Activated naive CD4-positive, alpha-beta T cell treated with anti-CD3 and anti-CD28 coated beads, Interleukin-2, amount 10 ng/mL, durations not matched to agents 7 days and 5 days (primary cell): ENCODE results near the gene EMILIN3.

Source experiments
- CTCF ChIA-PET: fragments of 350-600 bp; sonication (Branson Sonifier 250); formaldehyde crosslinking; loops from one replicate; lab custom pipeline; 2021; ENCODE audit warnings: antibody characterized with exemption; lab: Charles Lee
- DNase-seq: peaks from one replicate; pipeline ENCODE4 v3.0.0-alpha.2; 2020
- H3K27ac Mint-ChIP-seq: one replicate; pipeline ENCODE4 v1.8.0; 2021; ENCODE audit warnings: mild to moderate bottlenecking, moderate library complexity, mixed read lengths
- H3K27me3 Mint-ChIP-seq: one replicate; pipeline ENCODE4 v1.8.0; 2021; ENCODE audit warnings: mild to moderate bottlenecking, mixed read lengths
- H3K36me3 Mint-ChIP-seq: one replicate; pipeline ENCODE4 v1.8.0; 2021; ENCODE audit warnings: mixed read lengths
- H3K4me1 Mint-ChIP-seq: one replicate; pipeline ENCODE4 v1.8.0; 2021; ENCODE audit warnings: mixed read lengths
- H3K4me3 Mint-ChIP-seq: one replicate; pipeline ENCODE4 v1.8.0; 2021; ENCODE audit warnings: mild to moderate bottlenecking, moderate library complexity, mixed read lengths
- H3K9me3 Mint-ChIP-seq: one replicate; pipeline ENCODE4 v1.8.0; 2021; ENCODE audit warnings: mixed read lengths

Gene EMILIN3

GRCh38 chr20:41352106-41352505 is 14.5 kb downstream of the EMILIN3 start:
- H3K27me3 Mint-ChIP-seq: peaks cover 8% of the 10 kb centered on the region
- no peaks in the 10 kb centered on the region for H3K36me3 Mint-ChIP-seq
- H3K4me1 Mint-ChIP-seq: no peaks in the 10 kb centered on the region
- CTCF ChIA-PET: interaction anchor here (0.6 kb wide), 1 partner anchor 383 kb away, joined by 3 read pairs; no protein-coding TSS in a partner anchor
- no peak for DNase-seq
- H3K9me3 Mint-ChIP-seq: no peaks in the 10 kb centered on the region
- H3K4me3 Mint-ChIP-seq: no peak overlapping the region
- no peak overlapping the region for H3K27ac Mint-ChIP-seq

GRCh38 chr20:41350408-41350962 is 16.1 kb downstream of the EMILIN3 start:
- Mint-ChIP-seq H3K4me3 (no peak overlapping the region), H3K36me3 (no peaks in the 10 kb centered on the region), H3K9me3 (no peaks in the 10 kb centered on the region), H3K4me1 (no peaks in the 10 kb centered on the region), H3K27me3 (peaks cover 8% of the 10 kb centered on the region), H3K27ac (no peak overlapping the region)
- CTCF ChIA-PET: interaction anchor here (0.5 kb wide), 1 partner anchor 12 kb away, joined by 3 read pairs; no protein-coding TSS in a partner anchor
- DNase-seq: no peak

DNA sequence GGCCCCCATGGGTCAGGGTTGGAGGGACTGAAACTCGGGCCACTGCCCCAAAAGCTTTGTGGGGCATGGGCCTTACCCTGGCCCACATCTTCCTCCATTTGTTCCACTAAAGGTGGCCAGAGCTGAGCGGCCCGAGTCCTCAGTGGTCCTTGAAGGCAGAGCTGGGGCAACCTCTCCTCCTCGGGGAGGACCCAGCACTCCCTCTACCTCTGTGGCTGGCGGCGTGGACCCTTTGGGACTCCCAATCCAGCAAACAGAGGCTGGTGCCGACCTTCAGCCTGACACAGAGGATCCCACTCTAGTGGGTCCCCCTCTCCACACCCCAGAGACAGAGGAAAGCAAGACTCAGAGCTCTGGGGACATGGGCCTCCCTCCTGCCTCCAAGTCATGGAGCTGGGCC is 16.7 kb downstream of the EMILIN3 start:
- Mint-ChIP-seq H3K4me1 (no peaks in the 10 kb centered on the region), H3K9me3 (no peaks in the 10 kb centered on the region), H3K36me3 (no peaks in the 10 kb centered on the region), H3K4me3 (no peak overlapping the region), H3K27ac (no peak overlapping the region), H3K27me3 (peaks cover 8% of the 10 kb centered on the region)
- no peak for DNase-seq
- CTCF ChIA-PET: interaction anchor here (0.5 kb wide), 1 partner anchor 12 kb away, joined by 3 read pairs; no protein-coding TSS in a partner anchor

- Mint-ChIP-seq H3K4me1 (no peaks in the 10 kb centered on the region), H3K4me3 (no peak overlapping the region), H3K27ac (no peak overlapping the region), H3K27me3 (peaks cover 8% of the 10 kb centered on the region), H3K9me3 (no peaks in the 10 kb centered on the region), H3K36me3 (no peaks in the 10 kb centered on the region)
- CTCF ChIA-PET: no interaction called here
- DNase-seq: no peak
Measured at GRCh38 chr20:41349266-41349665, 17.4 kb downstream of the EMILIN3 start.

GRCh38 chr20:41348430-41349172 is 18.0 kb downstream of the EMILIN3 start:
- no peaks in the 10 kb centered on the region for H3K36me3 Mint-ChIP-seq
- no peak overlapping the region for H3K4me3 Mint-ChIP-seq
- H3K9me3 Mint-ChIP-seq: no peaks in the 10 kb centered on the region
- CTCF ChIA-PET: interaction anchor here (1.1 kb wide), 1 partner anchor 253 kb away, joined by 3 read pairs; no protein-coding TSS in a partner anchor
- H3K27me3 Mint-ChIP-seq: peaks cover 8% of the 10 kb centered on the region
- DNase-seq: no peak
- H3K4me1 Mint-ChIP-seq: no peaks in the 10 kb centered on the region
- H3K27ac Mint-ChIP-seq: no peak overlapping the region

- Mint-ChIP-seq H3K27me3 (peaks cover 8% of the 10 kb centered on the region), H3K9me3 (no peaks in the 10 kb centered on the region), H3K4me3 (no peak overlapping the region), H3K36me3 (no peaks in the 10 kb centered on the region), H3K4me1 (no peaks in the 10 kb centered on the region), H3K27ac (no peak overlapping the region)
- CTCF ChIA-PET: interaction anchor here (1.1 kb wide), 1 partner anchor 252 kb away, joined by 3 read pairs; no protein-coding TSS in a partner anchor
- no peak for DNase-seq
Measured at GRCh38 chr20:41347523-41348429, 18.8 kb downstream of the EMILIN3 start.

- Mint-ChIP-seq H3K4me3 (no peak overlapping the region), H3K27ac (no peak overlapping the region), H3K9me3 (no peaks in the 10 kb centered on the region), H3K4me1 (no peaks in the 10 kb centered on the region), H3K27me3 (peaks cover 12% of the 10 kb centered on the region), H3K36me3 (no peaks in the 10 kb centered on the region)
- CTCF ChIA-PET: no interaction called here
- DNase-seq: no peak
Measured at GRCh38 chr20:41345729-41346067, 20.9 kb downstream of the EMILIN3 start.

GRCh38 chr20:41344938-41345728 is 21.5 kb downstream of the EMILIN3 start:
- no peak for DNase-seq
- Mint-ChIP-seq H3K4me1 (peaks cover 6% of the 10 kb centered on the region), H3K36me3 (no peaks in the 10 kb centered on the region), H3K9me3 (no peaks in the 10 kb centered on the region), H3K27ac (no peak overlapping the region), H3K4me3 (no peak overlapping the region), H3K27me3 (peaks cover 11% of the 10 kb centered on the region)
- CTCF ChIA-PET: interaction anchor here (0.6 kb wide), 1 partner anchor 604 kb away, joined by 3 read pairs; no protein-coding TSS in a partner anchor

GRCh38 chr20:41344477-41344876 is 22.1 kb downstream of the EMILIN3 start:
- Mint-ChIP-seq H3K27ac (no peak overlapping the region), H3K4me3 (no peak overlapping the region), H3K27me3 (peaks cover 17% of the 10 kb centered on the region), H3K9me3 (no peaks in the 10 kb centered on the region), H3K4me1 (peaks cover 12% of the 10 kb centered on the region), H3K36me3 (no peaks in the 10 kb centered on the region)
- DNase-seq: no peak
- CTCF ChIA-PET: interaction anchor here (0.6 to 0.7 kb wide), 2 partner anchors 171 to 604 kb away, joined by 3 read pairs; no protein-coding TSS in a partner anchor

GRCh38 chr20:41342474-41343464 is 23.8 kb downstream of the EMILIN3 start:
- H3K27ac Mint-ChIP-seq: no peak overlapping the region
- no peak overlapping the region for H3K4me3 Mint-ChIP-seq
- CTCF ChIA-PET: interaction anchor here (2.6 to 2.7 kb wide), 2 partner anchors 68 to 208 kb away, joined by 7 to 17 read pairs; no protein-coding TSS in a partner anchor
- no peak for DNase-seq
- peaks cover 13% of the 10 kb centered on the region for H3K4me1 Mint-ChIP-seq
- no peaks in the 10 kb centered on the region for H3K36me3 Mint-ChIP-seq
- peaks cover 23% of the 10 kb centered on the region for H3K27me3 Mint-ChIP-seq
- H3K9me3 Mint-ChIP-seq: no peaks in the 10 kb centered on the region

- no peaks in the 10 kb centered on the region for H3K9me3 Mint-ChIP-seq
- H3K27me3 Mint-ChIP-seq: peaks cover 28% of the 10 kb centered on the region
- DNase-seq: peak; percentile 72
- H3K27ac Mint-ChIP-seq: no peak within 1 kb of the TSS
- peak within 1 kb of the TSS; percentile 58 for H3K4me3 Mint-ChIP-seq
- H3K4me1 Mint-ChIP-seq: peaks cover 13% of the 10 kb centered on the region
- CTCF ChIA-PET: interaction anchor here (0.7 to 5.1 kb wide), 13 partner anchors 13 to 377 kb away, joined by 3 to 41 read pairs (median 6); no protein-coding TSS in a partner anchor
- H3K36me3 Mint-ChIP-seq: no peaks in the 10 kb centered on the region
Measured at GRCh38 chr20:41340327-41341055, 26.1 kb downstream of the EMILIN3 start, which contains the start of gene LPIN3. Gene LPIN3 (plus strand): TSS chr20:41340821. CDS start chr20:41345804, 4,983 bp downstream.

DNA sequence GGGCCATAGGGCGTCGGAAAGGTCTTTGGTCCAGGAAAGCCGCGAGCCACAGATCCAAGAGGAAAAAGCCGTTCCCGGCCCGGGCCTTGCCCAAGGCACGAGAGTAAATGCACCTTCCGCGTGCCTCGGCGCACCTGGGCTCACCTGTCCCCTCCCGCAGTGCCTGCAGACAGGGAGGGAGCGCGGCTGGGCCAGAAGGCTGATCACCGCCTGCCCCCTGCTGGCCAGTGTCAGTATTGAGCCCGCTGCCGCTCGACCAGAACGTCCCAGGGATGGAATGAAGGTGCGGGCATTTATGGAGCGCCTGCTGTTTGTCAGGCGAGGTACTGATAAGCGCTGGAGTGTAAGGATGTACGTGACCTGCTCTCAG is 26.7 kb downstream of the EMILIN3 start:
- DNase-seq: peak; percentile 88
- peak overlapping the region; percentile 58 for H3K4me3 Mint-ChIP-seq
- H3K27me3 Mint-ChIP-seq: peaks cover 34% of the 10 kb centered on the region
- peaks cover 13% of the 10 kb centered on the region for H3K4me1 Mint-ChIP-seq
- no peak overlapping the region for H3K27ac Mint-ChIP-seq
- no peaks in the 10 kb centered on the region for H3K36me3 Mint-ChIP-seq
- H3K9me3 Mint-ChIP-seq: no peaks in the 10 kb centered on the region
- CTCF ChIA-PET: interaction anchor here (0.6 to 5.1 kb wide), 22 partner anchors 11 to 377 kb away, joined by 3 to 41 read pairs (median 4); no protein-coding TSS in a partner anchor
